Skin epidermis (tissue), 12 donors: ENCODE data around the gene MACROD2.

Source experiments
- H3K27ac ChIP-seq, 21 experiments: fragments of 200-600 bp; sonication (generic) in 11 of 21; one replicate each; pipeline ENCODE4 v1.5.0; 2020; ENCODE audit warnings: mild to moderate bottlenecking in 3 of 21, inconsistent platforms in 2 of 21, moderate library complexity in 2 of 21
- H3K4me3 ChIP-seq, 7 experiments: fragments of 200-600 bp; sonication (generic) in 2 of 7; one replicate each; pipeline ENCODE4 v1.5.0; 2020; ENCODE audit warnings: inconsistent platforms in 2 of 7, mild to moderate bottlenecking in 2 of 7, moderate library complexity in 1 of 7

MACROD2 gene

DNA sequence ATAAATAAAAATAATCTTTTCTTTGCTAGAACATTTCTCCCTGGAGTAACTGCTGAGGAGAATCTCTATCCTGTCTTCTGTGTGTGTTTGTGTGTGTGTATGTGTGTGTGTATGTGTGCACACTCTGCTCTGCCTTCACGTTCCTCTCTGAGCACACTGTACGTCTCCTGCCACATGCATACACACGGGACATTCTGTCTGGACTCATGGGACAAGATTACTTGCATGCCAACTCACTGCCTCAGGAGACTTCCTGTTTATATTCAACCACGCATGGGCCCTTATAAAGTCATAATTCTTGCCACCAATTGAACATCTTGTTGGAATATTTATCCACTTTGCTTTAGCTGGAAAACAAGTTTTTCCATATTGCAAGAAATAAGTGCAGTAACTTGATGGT is 1647.4 kb downstream of the MACROD2 start:
- H3K27ac ChIP-seq: no peak overlapping the region
- H3K4me3 ChIP-seq: no peak overlapping the region

DNA sequence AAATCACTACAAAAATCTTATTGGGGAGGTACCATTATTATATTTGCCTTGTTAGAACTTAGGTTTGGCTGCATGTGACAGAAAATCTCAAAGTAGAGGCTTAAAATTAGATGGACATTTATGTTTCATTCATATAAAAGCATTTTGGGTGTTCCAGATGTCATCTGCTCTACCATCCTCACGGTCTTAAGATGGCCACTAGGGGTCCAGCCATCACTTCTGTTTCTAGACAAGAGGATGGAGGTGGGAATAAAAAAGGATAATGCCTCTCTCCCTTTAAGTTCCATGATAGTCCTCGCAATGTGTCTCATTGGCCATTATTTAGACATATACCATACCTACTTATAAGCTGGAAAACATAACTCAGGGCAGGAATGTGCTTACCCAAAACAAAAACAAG is 1648.4 kb downstream of the MACROD2 start:
- no peak overlapping the region for H3K4me3 ChIP-seq
- no peak overlapping the region for H3K27ac ChIP-seq

DNA sequence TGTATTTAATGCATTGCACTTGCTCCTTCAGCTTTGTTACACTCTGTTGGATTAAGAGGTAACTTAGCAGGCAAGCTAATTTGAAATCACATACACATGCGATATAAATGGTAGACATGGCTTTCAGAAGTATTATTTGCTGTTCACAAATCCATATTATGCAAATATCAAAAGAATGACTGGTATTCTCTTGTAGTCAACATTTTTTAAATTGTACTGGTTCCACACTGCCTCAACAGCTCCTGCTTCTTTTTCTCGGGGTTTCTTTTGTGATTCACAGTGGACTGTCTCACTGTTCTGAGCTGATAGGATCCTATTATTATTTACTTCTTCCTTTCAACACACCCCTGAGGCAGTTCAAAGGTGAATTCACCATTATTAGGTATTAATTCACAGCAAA is 1650.5 kb downstream of the MACROD2 start:
- Histone ChIP-seq H3K27ac (no peak overlapping the region), H3K4me3 (no peak overlapping the region)

DNA sequence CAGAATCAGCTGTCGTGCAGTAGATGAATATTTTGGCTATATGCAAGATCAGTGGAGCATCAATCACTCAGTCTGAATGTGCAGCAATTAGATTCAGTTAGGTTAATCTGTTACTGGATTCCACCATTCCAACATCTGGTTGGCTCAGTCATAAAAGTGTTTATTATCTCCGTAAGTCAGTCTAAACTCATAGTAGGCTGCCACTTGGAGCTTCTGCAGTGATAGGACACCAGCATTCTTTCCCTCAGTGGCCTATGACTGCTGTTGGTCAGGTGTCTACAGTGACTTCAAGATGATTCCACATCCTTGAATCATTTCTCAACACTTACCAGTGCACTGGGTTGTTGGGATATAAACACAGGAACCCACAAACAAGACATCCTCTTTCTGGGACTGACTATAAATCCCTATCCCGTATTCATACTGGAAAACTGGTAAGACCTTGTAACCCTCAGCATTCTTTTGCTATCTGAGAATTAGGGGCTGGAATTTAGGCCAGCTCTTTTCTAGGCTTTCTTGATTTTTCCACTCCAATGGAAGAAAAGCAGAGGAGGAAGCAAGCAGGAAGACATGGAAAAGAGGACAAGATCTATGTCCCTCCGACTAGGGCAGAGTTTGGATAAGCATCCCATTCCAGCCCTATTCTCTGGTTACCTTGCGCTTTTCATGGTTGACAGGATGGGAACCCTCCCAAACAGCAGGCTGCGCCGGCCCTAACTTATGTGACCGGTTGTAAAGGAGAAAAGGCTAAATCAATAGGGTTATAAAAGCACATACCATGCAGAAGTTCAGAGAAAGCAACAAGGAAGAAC is 1658.3 kb downstream of the MACROD2 start:
- H3K27ac ChIP-seq: no peak overlapping the region
- no peak overlapping the region for H3K4me3 ChIP-seq

DNA sequence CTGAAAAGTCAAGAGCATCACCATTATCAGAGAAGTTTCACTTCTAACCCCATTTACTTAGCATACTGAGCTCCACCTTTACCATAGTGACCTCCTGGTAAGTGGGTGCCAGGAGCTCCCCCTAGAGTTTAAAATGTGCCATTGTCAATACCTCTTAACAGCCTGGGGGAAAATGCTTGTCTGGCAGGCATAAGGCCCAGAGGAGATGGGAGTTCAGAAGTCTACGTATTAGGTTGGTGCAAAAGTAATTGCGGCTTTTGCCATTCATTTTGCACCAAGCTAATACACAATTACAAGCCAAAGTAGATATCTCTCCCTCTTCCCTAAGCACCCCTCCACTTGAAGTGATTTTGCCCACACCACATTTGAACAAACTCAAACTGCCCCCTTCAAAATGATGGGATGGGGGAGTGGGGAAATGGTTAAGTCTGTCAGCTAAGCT is 1658.9 kb downstream of the MACROD2 start:
- Histone ChIP-seq H3K27ac (no peak overlapping the region), H3K4me3 (no peak overlapping the region)

DNA sequence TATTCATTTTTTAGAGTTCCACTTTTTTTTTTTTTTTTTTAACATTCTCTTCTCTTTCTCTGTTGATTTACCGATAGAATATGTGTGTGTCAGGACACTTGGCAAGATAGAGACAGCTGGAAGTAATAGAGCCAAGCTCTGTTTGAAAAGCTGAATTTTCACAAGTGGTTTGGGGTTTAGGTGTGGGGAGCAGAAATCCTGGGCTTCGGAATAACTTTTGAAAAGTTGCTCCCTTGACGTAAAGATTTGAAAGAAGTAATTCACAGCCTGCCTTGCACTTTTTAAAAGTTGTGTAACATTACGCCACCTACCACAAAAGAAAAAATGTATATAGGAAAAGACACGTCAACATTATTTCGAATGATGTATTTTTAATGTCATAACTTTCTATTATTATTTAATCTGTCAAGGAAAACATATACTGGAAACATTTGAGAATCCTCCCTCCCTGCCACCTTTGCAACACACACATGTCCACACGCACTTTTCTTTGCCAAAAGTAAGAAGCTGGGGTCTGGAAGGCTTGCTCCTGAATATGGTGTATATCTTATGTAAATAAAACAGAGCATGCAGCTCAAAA is 1660.1 kb downstream of the MACROD2 start:
- H3K27ac ChIP-seq: no peak overlapping the region
- no peak overlapping the region for H3K4me3 ChIP-seq

DNA sequence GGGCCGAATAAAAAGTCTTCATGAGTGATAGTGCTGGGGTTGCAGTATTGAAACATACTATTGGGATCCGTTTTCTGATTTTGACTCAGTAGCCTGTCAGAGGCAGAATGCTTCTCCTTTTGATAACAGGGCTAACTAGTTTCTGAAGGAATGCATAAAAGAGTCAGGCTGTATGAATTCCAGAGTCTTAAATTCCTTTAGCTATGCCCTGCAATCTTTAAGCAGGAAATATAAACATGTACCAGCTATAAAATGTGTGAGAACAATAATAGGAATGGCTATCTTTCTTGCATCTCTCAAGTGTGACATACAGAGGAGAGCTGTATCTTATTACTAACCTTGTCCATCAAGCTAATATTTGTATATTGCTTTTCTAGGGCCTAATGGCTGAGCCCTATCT is 1660.8 kb downstream of the MACROD2 start:
- Histone ChIP-seq H3K27ac (no peak overlapping the region), H3K4me3 (no peak overlapping the region)

DNA sequence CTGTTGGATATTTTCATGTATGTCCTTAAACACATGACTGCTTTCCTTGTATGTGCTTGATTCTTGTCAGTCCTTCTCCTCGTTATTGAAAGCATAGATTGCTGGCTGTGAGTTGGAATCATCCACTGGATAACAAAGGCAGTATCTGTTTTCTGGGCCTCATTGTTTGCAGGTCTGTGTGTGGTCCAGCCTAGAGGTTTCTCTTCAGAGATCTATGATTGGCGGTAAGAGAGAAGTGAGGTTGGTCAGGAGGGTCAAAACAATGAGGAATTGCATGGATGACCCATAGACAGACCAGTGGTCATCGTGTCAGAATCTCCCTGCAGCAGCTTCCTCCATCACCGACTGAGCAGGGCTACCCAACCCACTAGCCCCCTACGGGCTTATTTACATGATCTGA is 1663.0 kb downstream of the MACROD2 start:
- H3K4me3 ChIP-seq: no peak overlapping the region

DNA sequence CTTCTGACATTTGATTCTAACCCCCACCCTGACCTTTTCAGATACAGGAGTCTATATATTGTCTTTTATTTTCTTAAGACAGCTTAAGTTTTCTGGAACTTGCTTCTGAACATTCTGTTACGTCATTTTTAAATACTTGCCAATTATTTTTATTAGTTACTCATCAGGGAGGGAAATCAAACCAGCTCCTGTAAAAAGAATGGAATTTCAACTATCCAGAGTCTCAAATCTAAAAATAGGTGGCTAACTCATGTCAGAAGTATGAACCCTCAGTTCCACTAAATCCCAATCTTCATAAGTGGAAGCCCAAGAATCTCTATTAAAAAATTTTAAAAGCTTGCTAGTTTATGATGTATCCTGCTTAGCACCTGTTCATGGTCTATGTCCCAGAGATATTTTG is 1677.9 kb downstream of the MACROD2 start:
- no peak overlapping the region for H3K4me3 ChIP-seq
- no peak overlapping the region for H3K27ac ChIP-seq

More for the DNA sequence above, 1663.0 kb downstream of the MACROD2 start:
- H3K27ac ChIP-seq: no peak overlapping the region

DNA sequence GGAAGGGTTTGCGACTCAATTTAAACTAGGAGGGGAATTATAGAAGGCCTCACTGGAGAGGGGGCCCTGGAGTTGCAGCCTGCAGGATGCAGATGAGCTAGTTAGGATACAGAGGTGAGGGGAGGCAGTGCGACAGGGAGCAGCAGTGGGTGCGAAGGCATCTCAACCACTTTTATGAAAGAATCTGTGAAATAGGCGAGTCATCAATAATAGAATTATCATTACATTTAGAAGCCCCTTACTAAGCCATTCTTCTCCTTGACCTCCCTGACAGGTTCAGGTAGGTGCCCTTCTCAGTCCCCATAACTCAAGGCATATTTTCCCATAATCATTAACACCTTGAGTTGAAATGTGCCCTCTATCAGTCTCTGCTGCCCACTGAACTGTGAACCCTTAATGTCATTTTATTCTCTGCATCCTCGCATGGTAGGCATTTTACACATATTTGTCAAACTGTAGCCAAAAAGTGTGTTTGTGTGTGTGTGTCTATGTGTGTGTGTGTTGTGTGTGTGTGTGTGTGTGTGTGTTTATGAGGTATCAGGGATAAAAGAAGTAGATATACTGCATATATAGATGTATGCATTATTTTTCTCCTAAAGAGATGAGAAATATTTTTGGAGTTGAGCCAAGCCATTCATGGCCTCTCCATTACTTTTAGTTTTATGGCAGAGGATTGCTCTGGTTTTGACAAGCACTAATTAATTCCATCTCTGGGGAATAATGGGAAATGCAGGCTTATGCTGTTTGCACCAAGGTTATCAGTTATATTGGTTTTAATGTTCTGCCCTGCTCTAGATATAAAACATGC is 1679.1 kb downstream of the MACROD2 start:
- Histone ChIP-seq H3K4me3 (no peak overlapping the region), H3K27ac (no peak overlapping the region)

DNA sequence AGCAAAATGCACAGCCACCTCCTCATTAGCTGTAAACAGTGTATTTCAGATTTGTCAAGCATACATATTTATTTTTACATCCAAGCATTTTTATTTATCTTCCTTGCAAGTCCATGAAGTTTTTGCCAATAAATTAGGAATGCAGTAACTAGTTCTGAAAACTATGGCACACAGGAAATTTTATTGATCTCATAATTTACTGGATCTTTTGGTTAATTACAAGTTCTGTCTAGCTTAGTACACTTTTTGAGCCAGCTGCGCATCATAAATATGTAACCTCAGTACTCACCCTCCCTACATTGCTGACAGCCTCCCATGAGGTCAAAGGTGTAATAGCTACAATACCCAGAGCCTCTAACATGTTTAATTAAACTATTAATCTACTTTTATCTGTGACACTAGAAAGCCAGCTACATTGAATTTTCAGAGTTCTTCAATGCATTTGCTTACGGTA is 1679.8 kb downstream of the MACROD2 start:
- H3K27ac ChIP-seq: no peak overlapping the region

DNA sequence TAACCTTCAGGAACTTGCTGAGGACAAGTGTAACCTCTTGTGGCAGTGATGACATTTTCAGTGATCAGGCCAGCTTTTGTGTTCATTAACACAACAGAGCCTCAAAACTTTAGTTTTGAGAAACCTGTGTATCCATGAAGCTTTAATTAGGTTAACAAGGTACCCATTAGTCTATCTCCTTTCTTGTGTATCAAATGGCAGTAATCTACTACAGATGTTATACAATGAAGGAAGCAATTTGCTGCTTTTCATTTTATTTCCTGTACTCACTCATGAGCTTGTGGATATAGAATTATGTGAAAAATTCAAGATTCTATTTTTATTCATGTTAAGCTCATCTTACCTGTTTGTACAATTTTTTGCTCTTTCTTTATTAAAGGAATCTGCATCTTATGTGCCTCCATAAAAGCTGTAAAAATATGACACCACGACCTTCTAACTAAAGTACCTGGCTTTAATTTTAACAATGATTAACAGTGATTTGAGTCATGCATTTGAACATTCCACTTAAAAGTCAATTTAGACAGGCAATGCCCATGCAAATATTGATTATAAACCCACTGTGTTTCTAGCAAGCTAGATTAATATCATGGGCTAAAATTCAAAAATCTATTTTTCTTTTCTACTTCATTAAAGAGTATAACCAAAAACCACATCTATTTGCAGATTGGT is 1680.6 kb downstream of the MACROD2 start:
- Histone ChIP-seq H3K4me3 (no peak overlapping the region), H3K27ac (no peak overlapping the region)

More for the DNA sequence above, 1679.8 kb downstream of the MACROD2 start:
- H3K4me3 ChIP-seq: no peak overlapping the region

DNA sequence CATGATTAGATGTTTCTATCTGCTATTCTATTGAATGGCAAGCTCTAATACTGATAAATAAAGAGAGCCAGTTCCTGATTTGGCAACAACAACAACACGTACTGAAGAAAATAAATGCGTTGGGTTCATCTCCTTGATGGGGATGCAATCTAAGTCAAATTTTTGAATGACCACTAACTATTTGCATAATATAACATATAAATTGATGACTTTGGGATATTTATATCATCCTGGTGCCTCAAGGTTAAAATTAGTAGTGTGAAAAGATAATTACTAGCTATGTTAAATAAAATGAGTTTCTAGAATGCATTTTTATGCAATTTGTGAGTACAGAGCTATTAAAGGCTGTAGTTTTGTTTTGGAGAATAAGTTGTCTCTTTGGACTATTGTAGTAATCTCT is 1681.5 kb downstream of the MACROD2 start:
- no peak overlapping the region for H3K4me3 ChIP-seq
- no peak overlapping the region for H3K27ac ChIP-seq

DNA sequence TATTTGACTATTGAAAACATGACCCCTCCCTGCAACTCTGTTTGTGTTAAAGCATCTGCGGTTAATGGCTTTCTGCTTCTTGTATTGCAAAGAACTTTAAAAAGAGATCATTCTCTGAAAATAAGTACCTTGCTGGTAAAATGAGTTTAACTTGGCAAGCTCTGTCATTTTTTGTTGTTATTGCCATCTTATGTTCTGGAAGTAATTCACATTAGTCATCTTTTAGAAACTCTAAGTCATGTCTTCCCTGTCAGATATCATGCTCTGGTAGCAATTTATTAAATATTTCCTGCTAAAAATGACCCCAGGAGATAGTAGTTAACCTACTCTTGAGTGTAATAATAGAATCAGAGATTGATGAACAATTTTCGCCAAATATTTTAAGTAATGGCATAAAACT is 1687.4 kb downstream of the MACROD2 start:
- Histone ChIP-seq H3K27ac (no peak overlapping the region), H3K4me3 (no peak overlapping the region)

DNA sequence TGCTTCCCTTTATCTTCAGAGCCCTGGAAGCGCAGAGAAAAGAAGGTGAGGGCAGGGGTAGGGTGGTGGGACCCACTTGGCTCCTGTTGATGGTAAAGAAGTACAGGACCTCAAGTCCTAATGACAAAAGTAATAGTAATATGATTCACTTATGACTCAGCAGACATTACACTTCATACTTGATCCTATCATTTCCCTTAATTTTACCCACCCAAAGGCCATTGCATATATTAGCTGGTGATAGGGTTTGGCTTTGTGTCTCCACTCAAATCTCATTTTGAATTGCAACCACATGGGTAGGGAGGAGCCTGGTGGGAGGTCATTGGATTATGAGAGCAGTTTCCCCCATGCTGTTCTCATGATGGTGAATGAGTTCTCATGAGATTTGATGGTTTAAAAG is 1697.3 kb downstream of the MACROD2 start:
- Histone ChIP-seq H3K4me3 (no peak overlapping the region), H3K27ac (no peak overlapping the region)

DNA sequence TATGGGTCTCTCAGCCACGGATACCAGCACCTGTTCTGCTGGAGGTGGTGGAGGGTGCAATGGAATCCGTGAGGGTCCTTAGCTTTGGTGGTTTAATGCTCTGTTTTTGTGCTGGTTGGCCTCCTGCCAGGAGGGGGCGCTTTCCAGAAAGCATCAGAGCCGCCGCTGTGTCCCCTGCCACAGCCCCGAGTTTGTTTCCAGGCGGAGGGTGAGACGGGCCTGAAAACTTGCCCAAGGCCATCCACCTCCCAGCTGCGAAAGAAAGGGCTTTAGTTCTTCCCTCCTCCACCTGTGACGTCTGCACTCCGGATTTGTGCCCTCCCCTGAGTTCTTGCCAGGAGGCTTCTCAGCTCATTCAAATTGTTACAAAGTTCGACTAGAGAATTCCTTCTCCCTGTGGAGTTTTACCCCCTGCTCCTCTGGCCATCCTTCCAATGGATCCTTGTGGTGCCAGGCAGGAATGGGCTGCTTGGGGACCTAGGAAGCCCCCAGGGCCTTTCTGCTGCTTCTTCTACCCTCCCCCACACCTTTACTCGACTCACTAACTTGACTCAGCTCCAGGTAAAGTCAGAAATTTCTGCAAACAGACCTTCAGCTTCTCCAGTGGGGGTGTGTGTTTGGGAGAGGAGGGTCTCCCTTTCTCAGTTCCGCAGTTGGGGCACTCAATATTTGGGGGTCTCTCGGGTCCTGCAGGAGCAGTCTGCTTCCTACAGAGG is 1704.3 kb downstream of the MACROD2 start:
- peak overlapping the region in 5 of 21 experiments; percentile 4 to 61 (median 35) for H3K27ac ChIP-seq
- H3K4me3 ChIP-seq: peak overlapping the region in 5 of 7 experiments; percentile 0 to 33 (median 18)

DNA sequence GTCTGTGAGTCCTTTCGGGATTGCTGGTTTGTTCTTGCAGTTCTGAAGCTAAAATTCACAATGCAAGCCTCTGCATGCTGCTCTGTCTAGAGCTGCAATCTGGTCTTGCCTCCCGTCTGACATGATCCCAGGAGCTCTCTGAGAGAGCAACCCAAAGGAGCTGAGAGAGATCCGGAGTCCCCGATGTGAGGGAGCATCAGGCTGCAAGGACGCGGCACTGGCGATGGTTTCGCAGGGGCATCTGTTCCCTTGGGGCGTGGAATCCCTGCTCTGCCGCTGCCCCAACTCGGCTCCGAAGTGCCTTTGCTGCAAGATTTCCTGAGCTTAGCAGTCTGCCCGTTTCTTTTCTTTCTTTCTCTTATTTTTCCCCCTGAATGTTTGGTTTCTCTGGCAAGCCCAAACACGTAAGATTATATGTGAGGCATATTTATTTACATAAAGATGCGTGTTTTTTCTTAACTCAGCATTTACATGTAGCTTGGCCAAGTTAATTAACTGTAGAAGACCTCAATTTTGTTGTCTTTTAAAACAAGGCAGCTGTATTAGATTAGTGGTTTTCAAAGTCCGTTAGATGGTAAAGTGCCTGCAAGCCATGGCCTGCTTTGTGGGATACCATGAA is 1704.9 kb downstream of the MACROD2 start:
- H3K4me3 ChIP-seq: peak overlapping the region in 5 of 7 experiments; percentile 0 to 33 (median 18)
- H3K27ac ChIP-seq: peak overlapping the region in 5 of 21 experiments; percentile 8 to 61 (median 35)

DNA sequence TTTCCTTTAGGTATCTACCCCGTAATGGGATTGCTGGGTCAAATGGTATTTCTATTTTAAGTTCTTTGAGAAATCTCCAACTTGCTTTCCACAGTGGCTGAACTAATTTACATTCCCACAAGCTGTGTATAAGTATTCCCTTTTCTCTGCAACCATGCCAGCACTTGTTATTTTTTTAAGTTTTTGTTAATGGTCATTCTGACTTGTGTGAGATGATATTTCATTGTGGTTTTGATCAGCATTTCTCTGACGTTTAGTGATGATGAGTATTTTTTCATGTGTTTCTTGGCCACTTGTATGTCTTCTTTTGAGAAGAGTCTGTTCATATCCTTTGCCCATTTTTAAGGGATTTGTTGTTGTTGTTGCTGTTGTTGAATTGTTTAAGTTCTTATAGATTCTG is 1706.8 kb downstream of the MACROD2 start:
- H3K4me3 ChIP-seq: no peak overlapping the region

More for the DNA sequence above, 1706.8 kb downstream of the MACROD2 start:
- H3K27ac ChIP-seq: no peak overlapping the region
